Uterus (tissue), 4 donors: ENCODE data around the gene VPS37D. TPM values are rescaled to one million over a fixed set of nuclear protein-coding genes. Genes with fewer than 3 reads are reported as not detected.
"Not testable (repeated sequence)": the region's sequence is repeated elsewhere in the genome, so short reads cannot be mapped to it uniquely, and the experiment has no call there.

ENCODE experiments used
- DNase-seq, 2 donors: peaks; one replicate each; pipeline ENCODE4 v3.0.0-alpha.2; 2019 to 2020
- H3K27ac ChIP-seq, 2 donors: fragments of 200-600 bp; sonication (generic); 1 replicate in 1 of 2; 2 replicates in 1 of 2; pipeline ENCODE4 v1.5.1; 2016 to 2018
- H3K27me3 ChIP-seq, 2 donors: fragments of 200-600 bp; sonication (generic); one replicate each; pipeline ENCODE4 v1.5.1; 2018 to 2019; ENCODE audit warnings: control low read depth in 1 of 2
- H3K36me3 ChIP-seq, 2 donors: fragments of 200-600 bp; sonication (generic); one replicate each; pipeline ENCODE4 v1.5.1; 2019; ENCODE audit warnings: control low read depth in 1 of 2
- H3K4me1 ChIP-seq, 2 donors: fragments of 200-600 bp; sonication (generic); one replicate each; pipeline ENCODE4 v1.5.1; 2018 to 2019; ENCODE audit warnings: control low read depth in 1 of 2
- H3K4me3 ChIP-seq, 2 donors: fragments of 200-600 bp; sonication (generic); 1 replicate in 1 of 2; 2 replicates in 1 of 2; pipeline ENCODE4 v1.5.1; 2018 to 2019; ENCODE audit warnings: mild to moderate bottlenecking in 1 of 2
- H3K9me3 ChIP-seq, 2 donors: fragments of 200-600 bp; sonication (generic); one replicate each; pipeline ENCODE4 v1.5.1; 2019; ENCODE audit warnings: control low read depth in 1 of 2
- POLR2A ChIP-seq, 2 donors: fragments of 450-650 bp; IDR thresholded peaks; one replicate each; pipeline ENCODE4 v1.6.1; 2016; ENCODE audit warnings: antibody characterized with exemption in 2 of 2, mild to moderate bottlenecking in 1 of 2, moderate library complexity in 1 of 2
- intact Hi-C: fragments of 100-400 bp; cut with DNase I; formaldehyde crosslinking; loops from one replicate; pipeline ENCODE4 v1.15.1; 2023; ENCODE audit warnings: low total_unique reads
- total RNA-seq, 4 donors: library from RNA; depleted of rRNA in 3 of 4; stranded (reverse); fragments of >200 nt in 3 of 4; gene quantifications; one replicate each; pipeline versions ENCODE4 v1.1.0 to v1.2.4, GENCODE V29; 2014 to 2023
- TF ChIP-seq, protein P1 (sequence below), 4 experiments: fragments of 200-600 bp in 2 of 4; fragments of 450-650 bp in 2 of 4; sonication (generic) in 2 of 4; IDR thresholded peaks; one replicate each; pipeline ENCODE4 v1.5.1; 2016 to 2019; ENCODE audit warnings: antibody characterized with exemption in 4 of 4, mild to moderate bottlenecking in 2 of 4, moderate library complexity in 1 of 4
- donor health status: DM: yes; HTN: yes; CAD: no.

Gene VPS37D
- total RNA-seq, 4 donors from 2014 or later, result 6.7 to 9.3 (median 8.8) TPM; not detected in 1

DNA sequence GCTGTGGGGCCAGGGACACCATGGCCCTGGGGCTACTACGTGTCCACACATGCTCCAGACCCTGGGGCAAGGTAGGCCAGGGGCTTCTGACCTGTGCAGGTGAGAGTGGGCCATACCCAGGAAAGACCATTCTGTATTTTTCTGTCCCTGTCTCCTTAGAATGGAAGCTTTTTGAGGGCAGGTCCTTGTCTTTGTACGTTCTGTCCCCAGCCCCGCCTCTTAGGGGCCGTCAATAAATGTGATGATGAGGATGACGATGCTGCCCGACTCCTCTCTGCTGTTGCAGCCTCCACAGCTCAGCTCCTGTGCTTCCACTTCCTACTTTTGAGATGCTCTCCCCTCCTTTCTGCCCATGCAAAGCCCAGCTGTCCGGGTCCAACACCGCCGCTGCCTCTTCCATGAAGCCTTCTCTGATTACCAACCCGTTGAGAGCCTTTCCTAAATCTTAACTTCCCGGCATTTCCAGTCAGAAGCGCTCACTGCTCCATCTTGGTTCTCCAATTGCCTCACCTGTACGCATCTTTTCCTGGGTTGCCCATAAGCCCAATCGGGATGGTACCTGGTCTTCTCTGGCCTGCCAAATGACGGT is 4.3 kb downstream of the VPS37D start:
- intact Hi-C loops, result no loop called here
- H3K27me3 ChIP-seq, result no peaks in the 10 kb centered on the region
- no peak overlapping the region for H3K4me3 ChIP-seq
- no peak for DNase-seq
- no peaks in the 10 kb centered on the region for H3K36me3 ChIP-seq
- no peak overlapping the region for H3K27ac ChIP-seq
- peaks cover 0 to 7% of the 10 kb centered on the region in 2 donors for H3K4me1 ChIP-seq
- no peak for TF ChIP-seq POLR2A (IDR thresholded peaks at IDR 0.05)
- TF ChIP-seq, protein P1, sequence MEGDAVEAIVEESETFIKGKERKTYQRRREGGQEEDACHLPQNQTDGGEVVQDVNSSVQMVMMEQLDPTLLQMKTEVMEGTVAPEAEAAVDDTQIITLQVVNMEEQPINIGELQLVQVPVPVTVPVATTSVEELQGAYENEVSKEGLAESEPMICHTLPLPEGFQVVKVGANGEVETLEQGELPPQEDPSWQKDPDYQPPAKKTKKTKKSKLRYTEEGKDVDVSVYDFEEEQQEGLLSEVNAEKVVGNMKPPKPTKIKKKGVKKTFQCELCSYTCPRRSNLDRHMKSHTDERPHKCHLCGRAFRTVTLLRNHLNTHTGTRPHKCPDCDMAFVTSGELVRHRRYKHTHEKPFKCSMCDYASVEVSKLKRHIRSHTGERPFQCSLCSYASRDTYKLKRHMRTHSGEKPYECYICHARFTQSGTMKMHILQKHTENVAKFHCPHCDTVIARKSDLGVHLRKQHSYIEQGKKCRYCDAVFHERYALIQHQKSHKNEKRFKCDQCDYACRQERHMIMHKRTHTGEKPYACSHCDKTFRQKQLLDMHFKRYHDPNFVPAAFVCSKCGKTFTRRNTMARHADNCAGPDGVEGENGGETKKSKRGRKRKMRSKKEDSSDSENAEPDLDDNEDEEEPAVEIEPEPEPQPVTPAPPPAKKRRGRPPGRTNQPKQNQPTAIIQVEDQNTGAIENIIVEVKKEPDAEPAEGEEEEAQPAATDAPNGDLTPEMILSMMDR (IDR thresholded peaks at IDR 0.05), result no peak
- H3K9me3 ChIP-seq, result no peaks in the 10 kb centered on the region

DNA sequence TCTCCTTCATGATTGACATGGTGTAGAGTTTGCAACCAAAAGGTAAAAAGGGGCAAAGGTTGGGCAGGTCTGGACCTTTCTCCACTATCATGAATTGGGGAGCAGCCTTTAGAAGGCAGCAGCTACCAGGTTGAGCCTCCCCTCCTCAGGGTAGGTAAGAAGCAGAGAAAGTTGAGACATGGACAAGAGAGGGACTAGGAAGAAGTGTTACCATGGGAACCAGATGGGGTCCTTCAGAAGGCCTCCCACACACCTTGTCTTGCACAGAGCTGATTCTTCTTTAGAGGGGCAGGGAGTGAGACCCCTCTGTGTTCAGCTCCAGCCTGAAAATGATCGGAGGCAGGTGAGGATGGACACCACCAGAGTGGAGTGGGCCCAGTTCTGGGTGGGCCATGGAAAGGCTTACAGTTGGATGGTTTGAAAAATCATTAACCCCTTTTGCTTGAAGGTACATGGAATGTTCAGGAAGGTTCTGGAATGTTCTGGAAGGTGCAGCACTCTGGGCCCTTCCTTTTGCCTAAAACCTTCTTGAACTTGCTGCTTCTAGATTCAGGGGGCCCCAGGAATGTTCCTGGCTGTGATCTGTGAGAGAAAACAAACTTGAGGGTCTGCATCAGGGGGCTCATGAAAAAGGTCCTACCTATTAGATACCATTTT is 7.0 kb downstream of the VPS37D start:
- intact Hi-C loops, result no loop called here
- Histone ChIP-seq H3K4me3 (no peak overlapping the region), H3K4me1 (no peaks in the 10 kb centered on the region), H3K36me3 (no peaks in the 10 kb centered on the region), H3K9me3 (no peaks in the 10 kb centered on the region), H3K27ac (no peak overlapping the region), H3K27me3 (no peaks in the 10 kb centered on the region)
- no peak for TF ChIP-seq POLR2A (IDR thresholded peaks at IDR 0.05)
- TF ChIP-seq, protein P1 (IDR thresholded peaks at IDR 0.05), result no peak
- no peak for DNase-seq

DNA sequence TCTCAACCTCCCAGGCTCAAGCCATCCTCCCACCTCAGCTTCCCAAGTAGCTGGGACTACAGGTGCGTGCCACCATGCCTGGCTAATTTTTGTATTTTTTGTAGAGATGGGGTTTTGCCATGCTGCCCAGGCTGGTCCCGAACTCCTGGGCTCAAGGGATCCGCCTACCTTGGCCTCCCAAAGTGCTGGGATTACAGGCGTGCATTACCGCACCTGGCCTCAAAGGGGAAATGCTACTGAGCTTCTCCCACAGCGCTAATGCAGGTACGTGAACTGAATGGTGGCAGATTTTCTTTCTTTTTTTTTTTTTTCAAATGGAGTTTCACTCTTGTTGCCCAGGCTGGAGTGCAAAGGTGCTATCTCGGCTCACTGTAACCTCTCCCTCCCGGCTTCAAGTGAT is 8.4 kb downstream of the VPS37D start:
- H3K36me3 ChIP-seq, H3K4me3 ChIP-seq, intact Hi-C loops, H3K27me3 ChIP-seq, H3K27ac ChIP-seq, H3K9me3 ChIP-seq, H3K4me1 ChIP-seq, DNase-seq: not testable (repeated sequence)

GRCh38 chr7:73678862-73679261 is 11.2 kb downstream of the VPS37D start:
- no peak overlapping the region for H3K27ac ChIP-seq
- no peak for DNase-seq
- intact Hi-C loops, result no loop called here
- peaks cover 0 to 16% of the 10 kb centered on the region in 2 donors for H3K4me1 ChIP-seq
- H3K27me3 ChIP-seq, result no peaks in the 10 kb centered on the region
- no peak overlapping the region for H3K4me3 ChIP-seq
- no peaks in the 10 kb centered on the region for H3K36me3 ChIP-seq
- no peak for TF ChIP-seq POLR2A (IDR thresholded peaks at IDR 0.05)
- TF ChIP-seq, protein P1 (IDR thresholded peaks at IDR 0.05), result no peak
- H3K9me3 ChIP-seq, result no peaks in the 10 kb centered on the region

- DNase-seq, result no peak
- no peak overlapping the region for H3K27ac ChIP-seq
- intact Hi-C loops, result no loop called here
- H3K4me1 ChIP-seq, result peaks cover 0 to 16% of the 10 kb centered on the region in 2 donors
- H3K27me3 ChIP-seq, result no peaks in the 10 kb centered on the region
- no peaks in the 10 kb centered on the region for H3K36me3 ChIP-seq
- TF ChIP-seq, protein P1 (IDR thresholded peaks at IDR 0.05), result no peak
- no peak overlapping the region for H3K4me3 ChIP-seq
- H3K9me3 ChIP-seq, result no peaks in the 10 kb centered on the region
Observed at GRCh38 chr7:73679709-73680108, 12.1 kb downstream of the VPS37D start.
